Suppressor macrophage (primary cell): ENCODE data around the gene SEMA6D.

Experiments used
- DNase-seq, 4 experiments: peaks; one replicate each; pipeline ENCODE4 v3.0.0-alpha.2; 2020 to 2022

Gene SEMA6D

GRCh38 chr15:47743886-47744285 lies 26.6 kb downstream of the SEMA6D start:
- DNase-seq = no peak

- no peak for DNase-seq
Measured at GRCh38 chr15:47744496-47744895, 27.2 kb downstream of the SEMA6D start.

- DNase-seq = no peak
Measured at GRCh38 chr15:47744973-47745372, 27.7 kb downstream of the SEMA6D start.

GRCh38 chr15:47746516-47746915 lies 29.2 kb downstream of the SEMA6D start:
- no peak for DNase-seq

GRCh38 chr15:47750030-47750739 lies 32.9 kb downstream of the SEMA6D start:
- no peak for DNase-seq

- DNase-seq = no peak
Measured at GRCh38 chr15:47750740-47751262, 33.5 kb downstream of the SEMA6D start.

GRCh38 chr15:47753591-47753990 lies 36.3 kb downstream of the SEMA6D start:
- DNase-seq = no peak

GRCh38 chr15:47754312-47754711 lies 37.0 kb downstream of the SEMA6D start:
- DNase-seq = no peak

- no peak for DNase-seq
Measured at GRCh38 chr15:47755941-47756340, 38.6 kb downstream of the SEMA6D start.

- no peak for DNase-seq
Measured at GRCh38 chr15:47756872-47757271, 39.6 kb downstream of the SEMA6D start.

GRCh38 chr15:47757331-47757730 lies 40.0 kb downstream of the SEMA6D start:
- no peak for DNase-seq

GRCh38 chr15:47762621-47763020 lies 45.3 kb downstream of the SEMA6D start:
- DNase-seq = no peak

GRCh38 chr15:47764666-47765065 lies 47.4 kb downstream of the SEMA6D start:
- no peak for DNase-seq

GRCh38 chr15:47766406-47766805 lies 49.1 kb downstream of the SEMA6D start:
- DNase-seq = no peak

- no peak for DNase-seq
Measured at GRCh38 chr15:47767035-47767434, 49.7 kb downstream of the SEMA6D start.

- no peak for DNase-seq
Measured at GRCh38 chr15:47768735-47769134, 51.4 kb downstream of the SEMA6D start.

GRCh38 chr15:47769166-47769565 lies 51.9 kb downstream of the SEMA6D start:
- no peak for DNase-seq

- DNase-seq = no peak
Measured at GRCh38 chr15:47773143-47773542, 55.8 kb downstream of the SEMA6D start.

GRCh38 chr15:47778263-47778770 lies 61.0 kb downstream of the SEMA6D start:
- DNase-seq = no peak

GRCh38 chr15:47780971-47781370 lies 63.7 kb downstream of the SEMA6D start:
- no peak for DNase-seq

- no peak for DNase-seq
Measured at GRCh38 chr15:47781527-47781926, 64.2 kb downstream of the SEMA6D start.

GRCh38 chr15:47784820-47785219 lies 67.5 kb downstream of the SEMA6D start:
- DNase-seq = no peak

GRCh38 chr15:47786371-47786770 lies 69.1 kb downstream of the SEMA6D start:
- no peak for DNase-seq

- DNase-seq = no peak
Measured at GRCh38 chr15:47787875-47788274, 70.6 kb downstream of the SEMA6D start.

GRCh38 chr15:47788685-47789084 lies 71.4 kb downstream of the SEMA6D start:
- DNase-seq = no peak
